Astrocyte of the cerebellum (primary cell): ENCODE measurements around the gene C1QL2.

Experiments
- DNase-seq: peaks from one replicate; pipeline ENCODE4 v3.0.0-alpha.2; 2011; ENCODE audit warnings: low read depth
- H3K4me3 ChIP-seq: 2 replicates; pipeline ENCODE4 v1.5.1; 2011; ENCODE audit warnings: mild to moderate bottlenecking, low read depth, low read length, moderate library complexity
- in situ Hi-C: cut with HindIII; loops from 2 replicates; pipeline ENCODE4 v1.10.0; 2017; ENCODE audit warnings: low sequenced_read_pairs
- TF ChIP-seq, protein P1 (sequence below): IDR thresholded peaks from 2 replicates; pipeline ENCODE4 v1.5.1; 2012; ENCODE audit warnings: low read length, low read depth, moderate library complexity, mild to moderate bottlenecking; ENCODE audit errors: missing control alignments

The C1QL2 gene

DNA sequence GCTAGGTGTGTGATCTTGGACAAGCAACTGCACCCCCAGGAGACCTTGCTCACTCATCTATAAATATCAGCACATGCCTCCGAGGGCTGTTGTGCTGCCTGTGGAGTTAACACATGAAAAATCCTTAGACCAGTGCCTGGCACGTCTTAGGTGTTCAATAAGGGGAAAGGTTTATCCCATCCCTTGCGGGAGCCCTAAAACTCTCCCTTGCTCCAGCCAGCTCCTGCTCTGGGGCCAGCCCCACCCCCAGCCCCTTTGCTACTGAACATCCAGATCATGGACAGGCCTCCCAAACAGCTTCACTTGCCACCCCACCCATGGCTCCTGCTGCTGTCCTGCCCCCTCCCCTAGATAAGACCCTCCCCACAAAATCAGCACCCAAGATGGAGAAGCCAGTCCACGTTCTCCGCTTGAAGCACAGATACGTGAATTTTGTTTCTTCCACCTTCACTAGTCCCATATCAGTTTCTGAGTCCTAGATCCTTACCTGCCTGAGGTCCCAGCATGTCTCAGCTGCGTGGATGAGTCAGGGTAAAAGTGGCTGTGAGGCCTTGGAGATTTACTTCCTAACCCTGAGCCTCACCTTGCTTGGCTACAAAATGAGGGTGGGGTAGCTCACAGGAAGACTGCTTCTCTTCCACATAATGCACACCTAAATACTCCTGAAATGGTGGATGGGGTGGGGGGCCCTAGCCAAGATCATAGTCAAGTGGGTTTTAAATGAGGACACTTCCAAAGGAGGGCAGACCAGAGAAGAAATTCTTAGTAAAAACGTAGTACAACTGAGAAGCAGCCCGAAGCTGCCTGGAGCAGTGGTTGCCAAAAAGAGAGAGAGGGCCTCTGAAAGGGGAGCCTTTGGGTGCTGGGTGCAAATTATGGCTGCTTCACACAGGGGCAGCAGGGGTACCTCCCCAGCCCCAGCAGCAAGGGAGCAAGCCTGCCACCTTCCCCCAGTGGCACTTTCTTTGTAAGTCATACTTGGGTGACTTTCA is 40.4 kb downstream of the C1QL2 start:
- in situ Hi-C loops, result loop anchor here (5.0 kb wide), 1 partner anchor 51 kb away; no protein-coding TSS in a partner anchor
- TF ChIP-seq, protein P1, sequence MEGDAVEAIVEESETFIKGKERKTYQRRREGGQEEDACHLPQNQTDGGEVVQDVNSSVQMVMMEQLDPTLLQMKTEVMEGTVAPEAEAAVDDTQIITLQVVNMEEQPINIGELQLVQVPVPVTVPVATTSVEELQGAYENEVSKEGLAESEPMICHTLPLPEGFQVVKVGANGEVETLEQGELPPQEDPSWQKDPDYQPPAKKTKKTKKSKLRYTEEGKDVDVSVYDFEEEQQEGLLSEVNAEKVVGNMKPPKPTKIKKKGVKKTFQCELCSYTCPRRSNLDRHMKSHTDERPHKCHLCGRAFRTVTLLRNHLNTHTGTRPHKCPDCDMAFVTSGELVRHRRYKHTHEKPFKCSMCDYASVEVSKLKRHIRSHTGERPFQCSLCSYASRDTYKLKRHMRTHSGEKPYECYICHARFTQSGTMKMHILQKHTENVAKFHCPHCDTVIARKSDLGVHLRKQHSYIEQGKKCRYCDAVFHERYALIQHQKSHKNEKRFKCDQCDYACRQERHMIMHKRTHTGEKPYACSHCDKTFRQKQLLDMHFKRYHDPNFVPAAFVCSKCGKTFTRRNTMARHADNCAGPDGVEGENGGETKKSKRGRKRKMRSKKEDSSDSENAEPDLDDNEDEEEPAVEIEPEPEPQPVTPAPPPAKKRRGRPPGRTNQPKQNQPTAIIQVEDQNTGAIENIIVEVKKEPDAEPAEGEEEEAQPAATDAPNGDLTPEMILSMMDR, result no peak
- no peak overlapping the region for H3K4me3 ChIP-seq
- no peak for DNase-seq

DNA sequence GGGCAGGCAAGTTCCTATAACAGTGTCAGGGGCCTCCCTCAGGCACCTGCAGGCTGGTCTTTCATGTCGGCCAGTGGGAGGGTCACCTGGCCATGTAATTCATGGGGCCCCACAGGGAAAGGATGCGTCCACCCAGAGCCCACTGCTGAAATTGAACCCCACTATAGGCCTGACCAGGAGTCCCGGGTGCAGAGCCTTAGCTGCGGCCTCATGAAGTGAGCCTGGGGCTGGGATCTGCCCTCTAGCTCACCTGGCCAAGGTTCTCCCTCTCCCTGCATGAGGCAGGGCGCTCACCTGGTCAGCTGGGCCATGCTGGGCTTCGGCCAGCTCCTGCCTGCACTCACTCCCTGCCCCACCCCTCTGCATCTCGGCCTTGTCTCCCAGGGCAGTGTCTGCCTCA is 41.1 kb downstream of the C1QL2 start:
- TF ChIP-seq, protein P1, result no peak
- H3K4me3 ChIP-seq, result no peak overlapping the region
- no peak for DNase-seq
- in situ Hi-C loops, result loop anchor here (5.0 kb wide), 1 partner anchor 50 kb away; no protein-coding TSS in a partner anchor

DNA sequence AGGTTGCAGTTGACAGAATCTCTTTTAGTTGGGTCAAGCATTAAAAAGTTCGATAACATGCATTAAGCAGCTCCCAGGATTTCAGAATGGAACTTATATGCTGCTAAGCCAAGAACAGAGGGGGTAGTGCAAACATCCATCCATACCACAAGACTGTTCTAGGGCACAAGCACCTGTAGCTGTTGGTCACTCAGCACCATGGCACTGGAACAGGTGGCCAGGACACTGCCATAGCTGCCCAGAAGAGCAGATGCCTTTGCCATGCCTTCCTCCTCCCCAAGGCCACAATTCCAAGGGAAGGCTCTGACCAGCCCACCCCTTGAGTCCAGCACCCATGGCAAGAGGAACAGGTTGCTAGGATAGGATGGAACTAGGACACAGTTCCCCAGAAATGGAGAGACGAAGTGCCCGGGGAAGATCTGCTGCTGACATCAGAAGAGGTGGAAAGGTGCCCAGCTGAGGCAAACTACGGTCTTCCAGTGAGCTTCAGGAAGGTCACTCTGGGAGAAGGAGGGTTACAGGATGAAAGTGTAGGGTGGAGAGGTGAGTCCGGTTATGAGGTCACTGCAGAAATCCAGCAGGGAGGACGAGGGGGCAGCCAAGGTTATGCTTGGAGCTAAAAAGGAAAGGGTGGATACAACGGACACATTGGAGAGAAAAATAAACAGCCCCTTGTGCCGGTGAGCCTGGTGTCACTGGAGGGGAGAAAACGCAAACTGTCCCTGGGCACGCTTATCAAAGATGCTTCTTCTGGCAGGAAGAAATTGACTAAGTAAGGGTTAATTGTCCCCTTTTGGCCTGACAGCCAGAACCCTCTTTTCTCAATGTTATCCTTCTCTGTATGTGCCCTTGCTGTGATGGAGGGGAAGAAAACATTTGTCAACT is 41.9 kb downstream of the C1QL2 start:
- no peak for DNase-seq
- TF ChIP-seq, protein P1, result no peak
- in situ Hi-C loops, result loop anchor here (5.0 kb wide), 1 partner anchor 49 kb away; no protein-coding TSS in a partner anchor
- no peak overlapping the region for H3K4me3 ChIP-seq

DNA sequence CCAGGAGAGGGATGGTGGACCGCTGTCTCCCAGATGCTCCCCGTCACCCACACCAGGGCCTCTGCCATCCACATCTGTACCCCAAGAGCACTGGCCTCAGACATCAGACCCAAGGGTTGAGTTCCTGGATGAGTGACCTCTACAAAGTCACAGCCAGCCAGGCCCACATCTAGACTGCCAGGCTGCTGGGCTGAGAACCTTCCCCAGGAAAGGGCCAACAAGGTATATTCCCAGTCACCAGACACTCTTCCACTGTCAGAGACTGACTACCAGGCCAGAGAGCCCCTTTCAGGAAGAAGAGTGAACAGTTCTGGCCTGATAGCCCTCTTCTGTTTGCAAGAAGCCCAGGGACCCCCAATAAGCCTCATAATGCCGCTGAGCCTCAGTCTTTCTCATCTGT is 44.3 kb downstream of the C1QL2 start:
- in situ Hi-C loops, result no loop called here
- no peak overlapping the region for H3K4me3 ChIP-seq
- TF ChIP-seq, protein P1, result no peak
- DNase-seq, result no peak

DNA sequence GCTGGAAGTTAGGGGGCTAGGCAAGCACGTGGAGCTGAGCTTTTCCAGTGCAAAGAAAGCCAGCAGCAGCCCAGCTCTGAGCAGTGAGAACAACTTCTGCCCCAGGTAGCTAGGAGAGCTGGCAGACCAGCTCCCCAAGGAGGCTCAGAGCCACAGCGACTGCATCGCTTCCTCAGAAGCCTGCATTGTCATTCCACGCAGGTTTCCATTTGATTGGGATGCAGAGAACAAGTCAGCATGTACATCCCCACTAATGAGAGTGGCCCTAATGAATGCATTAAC is 45.1 kb downstream of the C1QL2 start:
- in situ Hi-C loops, result no loop called here
- no peak for DNase-seq
- H3K4me3 ChIP-seq, result no peak overlapping the region
- TF ChIP-seq, protein P1, result no peak

DNA sequence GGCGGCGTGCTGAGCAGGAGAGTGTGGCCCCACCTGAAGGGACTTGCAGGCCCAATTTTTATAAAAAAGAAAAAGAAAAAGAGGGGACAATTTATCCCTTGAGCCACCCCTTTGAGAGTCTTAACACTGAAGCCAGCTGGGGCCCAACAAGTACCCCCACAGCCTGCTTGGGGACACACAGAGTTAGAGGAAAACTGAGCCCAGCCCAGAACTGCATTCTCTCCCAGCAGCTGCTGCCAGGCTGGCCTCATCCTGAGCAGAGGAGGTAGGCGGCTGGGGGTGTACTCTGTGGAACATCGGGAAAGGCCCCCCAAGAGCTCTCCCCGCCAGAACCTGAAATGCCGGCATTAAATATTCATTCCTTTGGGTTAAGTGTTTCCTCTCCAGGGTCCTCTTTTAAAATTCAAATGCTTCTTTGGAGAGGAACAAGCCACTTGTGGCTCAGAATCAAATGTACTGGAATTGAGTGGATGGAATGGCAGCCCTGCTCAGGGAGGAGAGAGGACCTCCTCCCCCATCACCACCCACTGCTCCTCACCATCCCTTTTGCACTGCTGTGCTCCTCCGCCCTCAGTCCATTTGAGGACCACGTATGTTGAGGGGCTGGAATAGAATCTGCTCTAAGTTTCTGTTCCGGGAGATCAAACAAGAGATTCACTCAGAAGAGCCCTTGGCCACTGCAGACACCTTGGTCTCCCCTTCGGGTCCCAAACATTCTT is 45.6 kb downstream of the C1QL2 start:
- in situ Hi-C loops, result no loop called here
- DNase-seq, result no peak
- TF ChIP-seq, protein P1, result no peak
- H3K4me3 ChIP-seq, result no peak overlapping the region
